Dermis blood vessel endothelial cell (primary cell): ENCODE results near the gene INTS12. TPM values are rescaled to one million over a fixed set of nuclear protein-coding genes. Genes with fewer than 3 reads are reported as not detected.

Source experiments
- total RNA-seq: library from RNA; depleted of rRNA; stranded (reverse); fragments of >200 nt; gene quantifications from 2 replicates; pipeline ENCODE4 v1.2.3, GENCODE V29; 2014

Gene INTS12
- total RNA-seq, 1 donor from 2014 or later, result 14.1 TPM

Other genes starting within 250 kb of the INTS12 start
- gene PPA2, start 234.6 kb downstream of the INTS12 start, total RNA-seq, result 67.1 and 86.4 TPM in 2 replicates
- under 0.01 and 0.05 TPM in 2 replicates for gene ARHGEF38, start 156.1 kb downstream of the INTS12 start, total RNA-seq
- gene GSTCD, start 95 bp upstream of the INTS12 start, total RNA-seq, result 11.6 and 13.8 TPM in 2 replicates
- 0.09 and 0.34 TPM in 2 replicates for gene NPNT, start 186.8 kb upstream of the INTS12 start, total RNA-seq